ENCODE data around the gene MYH11.

The MYH11 gene

DNA sequence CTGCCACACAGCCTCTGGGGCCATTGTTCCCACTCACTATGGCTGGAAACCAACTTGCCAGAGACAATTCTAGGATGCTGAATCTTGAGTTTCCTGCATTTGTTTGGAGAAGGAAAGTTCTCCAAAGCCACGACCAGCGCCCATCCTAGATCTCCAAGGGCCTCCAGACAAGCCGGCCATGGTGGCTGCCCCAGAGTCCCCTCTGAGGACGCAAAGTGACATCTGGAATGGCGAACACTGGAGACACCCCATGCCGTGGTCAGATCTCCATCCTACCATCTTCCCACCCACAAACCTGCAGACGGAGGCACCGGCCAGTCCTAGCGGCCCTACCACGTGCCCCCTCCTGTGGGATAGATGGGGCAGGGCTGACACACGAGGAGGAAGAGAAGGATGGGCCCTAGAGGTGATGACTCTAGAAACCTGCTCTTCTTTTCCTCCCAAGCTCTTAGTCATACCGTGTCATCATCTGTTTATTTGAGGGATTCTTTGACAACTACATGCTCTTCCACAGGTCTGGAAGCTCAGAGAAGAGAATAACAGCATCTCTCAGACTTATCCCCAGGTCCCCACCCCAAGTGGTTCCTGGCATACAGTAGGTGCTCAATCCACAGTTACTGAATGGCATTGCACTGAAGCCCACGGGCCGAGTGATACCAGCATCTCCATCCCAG, 71.3 kb downstream of the MYH11 start:
- H3K4me1 Mint-ChIP-seq, result no peaks in the 10 kb centered on the region
- H3K9me3 Mint-ChIP-seq, result no peaks in the 10 kb centered on the region
- H3K27ac Mint-ChIP-seq, result no peak overlapping the region
- H3K27me3 Mint-ChIP-seq, result no peaks in the 10 kb centered on the region
- H3K36me3 Mint-ChIP-seq, result no peaks in the 10 kb centered on the region
- no peak overlapping the region for H3K4me3 Mint-ChIP-seq

DNA sequence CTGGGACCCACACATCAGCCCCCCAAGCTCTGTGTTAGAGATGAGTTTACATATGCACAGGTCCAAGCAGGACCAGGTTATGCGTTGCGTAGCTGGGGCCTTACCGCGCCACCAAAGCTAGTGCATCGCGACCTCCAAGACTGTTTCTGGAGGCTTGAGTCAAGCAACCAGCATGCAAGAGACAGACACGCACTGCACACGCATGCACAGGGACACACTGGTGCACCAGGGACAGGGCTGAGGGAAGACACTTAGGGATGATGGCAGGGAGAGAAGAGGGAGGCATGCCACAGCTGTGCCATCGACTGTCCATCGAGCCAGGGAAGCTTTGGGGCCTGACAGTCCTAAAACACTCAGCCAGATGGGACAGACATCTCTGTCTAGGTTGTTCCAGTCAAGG, 72.8 kb downstream of the MYH11 start:
- H3K36me3 Mint-ChIP-seq, result no peaks in the 10 kb centered on the region
- H3K27ac Mint-ChIP-seq, result no peak overlapping the region
- H3K4me3 Mint-ChIP-seq, result no peak overlapping the region
- no peaks in the 10 kb centered on the region for H3K4me1 Mint-ChIP-seq
- no peaks in the 10 kb centered on the region for H3K27me3 Mint-ChIP-seq
- H3K9me3 Mint-ChIP-seq, result no peaks in the 10 kb centered on the region

DNA sequence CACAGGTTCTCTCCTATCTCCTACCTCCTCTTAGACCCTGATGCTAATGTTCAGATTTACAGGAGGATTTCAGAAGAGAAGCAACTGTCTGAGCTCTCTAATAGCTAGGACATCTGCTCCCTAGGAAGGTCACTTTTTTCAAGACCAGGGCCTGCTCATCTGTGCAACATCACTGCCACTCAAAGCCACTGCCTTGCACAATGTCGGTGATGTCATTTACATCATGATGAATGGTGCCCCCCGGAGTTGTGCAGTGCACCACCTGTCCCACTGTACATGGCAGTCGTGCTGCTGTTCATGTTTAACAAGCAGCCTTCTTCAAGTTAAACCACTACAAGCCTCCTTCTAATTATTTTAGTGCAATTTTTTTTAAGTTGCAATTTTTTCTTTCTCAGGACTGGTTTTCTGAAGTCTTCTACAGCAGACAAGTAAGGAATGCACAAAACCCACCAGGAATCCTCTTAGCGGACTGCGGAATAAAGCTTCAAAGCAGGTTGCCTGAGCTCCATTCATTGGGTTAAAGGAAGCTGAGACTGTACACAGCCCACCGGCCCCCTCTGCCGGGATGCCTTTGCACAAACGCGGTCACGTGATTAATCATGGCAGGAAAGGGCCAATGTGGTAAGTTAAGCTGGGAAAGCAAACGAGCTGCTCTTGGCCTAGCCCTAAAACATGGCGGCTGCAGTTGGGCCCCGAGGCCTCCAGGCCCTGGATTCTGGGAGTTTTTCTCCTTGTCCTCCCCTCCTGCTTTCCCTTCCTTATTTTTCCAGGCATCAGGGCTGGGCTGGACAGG, 74.1 kb downstream of the MYH11 start:
- Mint-ChIP-seq H3K27me3 (no peaks in the 10 kb centered on the region), H3K36me3 (no peaks in the 10 kb centered on the region), H3K9me3 (no peaks in the 10 kb centered on the region), H3K4me1 (no peaks in the 10 kb centered on the region), H3K4me3 (no peak overlapping the region), H3K27ac (no peak overlapping the region)

DNA sequence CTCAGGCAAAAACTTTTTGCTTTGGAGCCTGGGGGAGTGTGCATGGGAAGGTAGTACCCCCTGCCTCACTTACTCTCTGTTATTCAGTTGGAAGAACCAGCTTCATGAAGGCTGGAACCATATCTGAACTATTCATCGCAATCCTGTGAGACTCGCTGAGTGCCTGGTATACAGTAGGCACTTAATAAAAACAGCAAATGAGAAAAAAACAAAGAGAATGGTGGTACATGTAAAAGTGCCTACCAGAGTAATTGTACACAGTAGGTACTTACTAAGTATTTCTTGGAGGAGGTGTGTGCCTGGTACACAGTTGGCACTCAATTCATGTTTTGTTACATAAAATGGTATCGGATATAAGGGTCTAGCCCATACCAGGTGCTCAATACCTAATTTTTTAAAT, 75.2 kb downstream of the MYH11 start:
- no peak overlapping the region for H3K27ac Mint-ChIP-seq
- no peak overlapping the region for H3K4me3 Mint-ChIP-seq
- H3K36me3 Mint-ChIP-seq, result no peaks in the 10 kb centered on the region
- H3K9me3 Mint-ChIP-seq, result no peaks in the 10 kb centered on the region
- H3K27me3 Mint-ChIP-seq, result no peaks in the 10 kb centered on the region
- no peaks in the 10 kb centered on the region for H3K4me1 Mint-ChIP-seq

DNA sequence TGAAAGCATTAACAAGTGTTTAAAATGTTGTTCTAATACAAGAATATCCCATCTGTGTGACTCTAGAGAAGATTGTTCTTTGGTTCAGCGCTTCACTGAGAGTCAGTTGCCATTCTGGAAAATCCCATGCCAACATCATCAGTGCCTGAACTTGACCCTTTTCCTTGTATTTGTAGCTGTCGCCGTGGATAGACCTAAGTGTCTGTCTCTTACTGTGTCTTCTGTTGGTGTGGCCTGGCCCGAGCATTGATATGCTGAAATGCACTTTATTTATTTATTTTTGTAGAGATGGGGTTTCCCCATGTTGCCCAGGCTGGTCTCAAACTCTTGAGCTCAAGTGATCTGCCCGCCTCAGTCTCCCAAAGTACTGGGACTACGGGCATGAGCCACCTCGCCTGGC, 76.0 kb downstream of the MYH11 start:
- no peaks in the 10 kb centered on the region for H3K27me3 Mint-ChIP-seq
- no peaks in the 10 kb centered on the region for H3K36me3 Mint-ChIP-seq
- H3K4me3 Mint-ChIP-seq, result no peak overlapping the region
- H3K4me1 Mint-ChIP-seq, result no peaks in the 10 kb centered on the region
- no peaks in the 10 kb centered on the region for H3K9me3 Mint-ChIP-seq
- no peak overlapping the region for H3K27ac Mint-ChIP-seq

DNA sequence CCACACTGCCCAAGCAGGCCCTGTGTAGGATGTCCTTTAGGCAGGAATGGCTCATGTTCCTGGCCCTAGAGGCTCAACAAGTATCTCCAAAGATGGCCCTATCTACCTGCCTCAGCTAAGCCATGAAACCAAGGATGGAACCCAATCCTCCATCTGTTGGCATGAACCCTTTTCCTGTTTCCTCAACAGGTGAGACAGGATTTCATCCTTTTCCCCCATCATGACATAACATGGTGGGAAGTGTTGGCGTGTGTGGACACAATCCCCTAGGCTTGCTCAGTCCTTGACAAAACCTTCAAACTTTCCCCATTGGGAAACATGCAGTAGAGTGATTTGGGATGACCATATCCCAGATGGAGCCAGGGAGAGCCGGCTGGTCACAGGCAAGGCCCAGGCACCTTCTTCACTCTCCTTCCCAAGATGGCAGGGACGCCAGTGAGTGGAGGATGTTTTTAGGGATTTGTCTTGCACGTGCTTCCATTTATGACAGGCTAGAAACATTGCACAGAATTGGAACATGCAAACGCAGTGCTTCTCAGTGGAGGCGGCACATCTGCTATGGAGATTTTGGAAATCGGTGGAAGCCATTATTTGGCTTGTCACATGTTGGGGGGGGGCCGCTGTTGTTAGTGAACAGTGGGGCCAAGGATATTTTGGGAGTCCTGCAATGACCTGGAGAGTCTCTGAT, 77.0 kb downstream of the MYH11 start:
- no peaks in the 10 kb centered on the region for H3K36me3 Mint-ChIP-seq
- H3K27me3 Mint-ChIP-seq, result no peaks in the 10 kb centered on the region
- no peak overlapping the region for H3K4me3 Mint-ChIP-seq
- no peak overlapping the region for H3K27ac Mint-ChIP-seq
- H3K9me3 Mint-ChIP-seq, result no peaks in the 10 kb centered on the region
- H3K4me1 Mint-ChIP-seq, result no peaks in the 10 kb centered on the region

DNA sequence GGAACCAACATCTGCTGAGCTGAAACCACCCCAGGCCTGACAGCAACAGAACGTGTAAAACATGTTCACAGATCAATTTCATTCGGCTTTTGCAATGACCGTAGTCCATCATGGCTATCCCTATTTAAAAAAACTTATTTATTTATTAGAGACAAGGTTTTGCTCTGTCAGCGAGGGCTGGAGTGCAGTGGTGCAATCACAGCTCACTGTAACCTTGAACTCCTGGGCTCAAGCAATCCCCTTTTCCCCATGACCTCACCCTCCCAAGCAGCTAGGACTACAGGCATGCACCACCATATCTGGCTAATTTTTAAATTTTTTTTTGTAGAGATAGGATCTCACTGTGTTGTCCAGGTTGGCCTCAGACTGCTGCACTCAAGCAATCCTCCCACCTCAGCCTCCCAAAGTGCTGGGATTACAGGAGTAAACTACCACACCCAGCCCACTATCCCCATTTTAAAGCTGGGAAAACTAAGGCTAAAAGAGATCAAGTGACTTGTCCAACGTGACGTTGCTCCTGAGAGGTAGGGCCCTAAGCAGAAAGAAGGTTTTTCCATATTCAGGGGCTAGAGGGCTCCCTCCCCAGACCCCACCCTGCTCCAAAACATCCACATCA, 77.7 kb downstream of the MYH11 start:
- H3K36me3 Mint-ChIP-seq, result no peaks in the 10 kb centered on the region
- no peak overlapping the region for H3K4me3 Mint-ChIP-seq
- H3K27me3 Mint-ChIP-seq, result no peaks in the 10 kb centered on the region
- H3K9me3 Mint-ChIP-seq, result no peaks in the 10 kb centered on the region
- no peaks in the 10 kb centered on the region for H3K4me1 Mint-ChIP-seq
- no peak overlapping the region for H3K27ac Mint-ChIP-seq

DNA sequence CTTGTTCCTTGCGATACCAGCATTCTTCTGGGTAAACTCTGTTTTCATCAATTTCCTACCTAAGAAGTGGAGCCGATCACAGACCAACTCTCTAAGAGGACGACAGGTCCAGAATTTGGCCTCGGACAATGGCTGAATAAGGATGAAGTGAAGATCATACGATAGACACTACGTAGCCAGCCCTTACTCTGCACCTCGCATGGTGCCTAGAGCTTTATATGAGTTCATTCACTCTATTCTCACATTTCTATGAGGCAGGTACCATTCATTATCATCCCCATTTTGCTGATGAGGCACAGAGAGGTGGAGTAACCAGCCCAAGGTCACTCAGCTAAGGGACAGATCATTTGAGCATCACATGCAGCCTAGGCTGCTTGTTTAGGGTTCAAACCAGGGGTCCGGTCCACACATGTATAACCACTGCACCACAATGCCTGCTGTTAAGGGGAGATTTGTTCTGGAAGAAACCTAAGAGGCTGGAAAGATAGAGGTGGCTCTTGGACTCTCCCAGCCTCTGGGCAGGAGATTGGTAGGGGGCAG, 78.6 kb downstream of the MYH11 start:
- H3K4me3 Mint-ChIP-seq, result no peak overlapping the region
- no peaks in the 10 kb centered on the region for H3K4me1 Mint-ChIP-seq
- peaks cover 2% of the 10 kb centered on the region for H3K27me3 Mint-ChIP-seq
- H3K36me3 Mint-ChIP-seq, result no peaks in the 10 kb centered on the region
- no peak overlapping the region for H3K27ac Mint-ChIP-seq
- H3K9me3 Mint-ChIP-seq, result no peaks in the 10 kb centered on the region

DNA sequence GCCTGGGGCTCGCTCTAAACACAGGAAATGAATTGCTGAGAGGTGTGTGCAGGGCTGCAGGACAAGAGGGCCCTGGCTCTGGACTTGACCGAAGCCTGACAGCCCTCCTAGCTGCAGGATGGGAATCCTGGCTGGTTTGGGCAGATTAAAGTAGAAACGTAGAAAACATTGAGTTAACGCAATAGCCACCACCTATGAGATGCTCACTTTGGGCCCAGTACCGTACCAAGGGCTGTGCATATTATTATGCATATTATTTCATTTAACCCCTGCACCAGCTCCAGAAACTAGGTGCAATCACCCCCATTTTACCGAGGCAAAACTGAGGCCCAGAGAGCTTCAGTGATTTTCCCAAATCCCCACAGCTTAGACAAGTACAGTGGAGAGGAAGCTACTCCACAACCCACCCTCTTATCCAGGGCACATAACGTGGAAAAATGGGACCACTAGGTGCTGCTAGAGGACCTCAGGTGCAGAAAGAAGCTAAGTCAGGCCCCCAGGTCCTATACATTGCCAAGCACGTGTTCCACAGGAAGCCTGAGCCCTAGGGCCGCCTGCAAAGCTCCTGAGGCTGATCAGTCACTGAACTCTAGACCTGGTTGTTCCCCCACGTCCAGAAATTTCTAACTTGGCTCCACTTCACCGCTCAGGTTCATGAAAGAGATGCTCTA, 79.2 kb downstream of the MYH11 start:
- Mint-ChIP-seq H3K27me3 (peaks cover 2% of the 10 kb centered on the region), H3K36me3 (no peaks in the 10 kb centered on the region)

DNA sequence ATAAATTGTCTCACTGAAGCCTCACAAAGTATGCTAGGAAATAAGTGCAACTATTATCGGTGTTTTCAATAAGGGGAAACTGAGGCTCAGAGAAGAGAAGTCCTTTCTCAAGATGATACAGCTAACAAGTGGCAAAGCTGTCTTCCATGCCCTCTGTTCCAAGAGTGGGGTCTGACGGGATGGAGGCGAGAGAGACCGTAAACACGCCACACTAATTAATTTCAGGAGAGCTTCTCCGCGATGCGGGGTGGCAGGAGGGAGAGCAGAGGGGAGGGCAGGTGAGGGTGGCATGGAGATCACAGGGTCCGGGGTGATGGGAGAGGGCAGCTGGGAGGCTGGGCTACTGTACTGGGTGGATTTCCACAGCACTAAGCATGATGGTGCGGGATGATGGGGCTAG, 80.3 kb downstream of the MYH11 start:
- no peak overlapping the region for H3K4me3 Mint-ChIP-seq
- no peaks in the 10 kb centered on the region for H3K9me3 Mint-ChIP-seq
- no peak overlapping the region for H3K27ac Mint-ChIP-seq
- peaks cover 2% of the 10 kb centered on the region for H3K27me3 Mint-ChIP-seq
- H3K4me1 Mint-ChIP-seq, result no peaks in the 10 kb centered on the region
- H3K36me3 Mint-ChIP-seq, result no peaks in the 10 kb centered on the region

More for the DNA sequence above, 79.2 kb downstream of the MYH11 start:
- H3K4me1 Mint-ChIP-seq, result no peaks in the 10 kb centered on the region
- H3K9me3 Mint-ChIP-seq, result no peaks in the 10 kb centered on the region
- no peak overlapping the region for H3K27ac Mint-ChIP-seq
- H3K4me3 Mint-ChIP-seq, result no peak overlapping the region

DNA sequence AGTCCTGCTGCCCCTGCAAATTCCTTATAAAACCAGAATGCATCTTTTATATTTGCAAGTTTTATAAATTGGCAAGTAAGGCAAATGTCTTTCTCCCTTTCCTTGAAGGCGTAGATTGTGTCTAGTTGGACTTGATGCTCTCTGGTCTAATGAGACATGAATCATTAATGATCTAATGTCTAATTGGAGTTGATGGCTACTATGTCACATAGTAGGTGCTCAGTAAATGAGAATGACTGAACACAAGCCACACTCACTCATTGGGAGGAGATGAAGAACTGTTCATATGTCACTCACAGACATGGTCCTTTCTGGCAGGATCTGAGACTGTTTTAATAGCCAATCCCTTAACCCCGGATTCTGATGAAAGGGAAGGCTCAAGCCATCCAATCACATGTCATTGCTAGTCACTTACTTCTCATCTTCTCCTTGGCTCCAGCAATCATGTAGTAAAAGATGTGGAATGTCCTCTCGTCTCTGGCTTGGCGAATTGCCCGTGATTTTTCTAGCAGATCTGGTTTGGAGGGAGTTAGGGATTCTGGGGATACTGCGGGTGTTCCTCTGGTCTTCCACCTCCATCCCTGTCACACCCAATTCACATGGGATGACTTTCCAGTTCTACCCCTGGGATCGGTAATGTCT, 81.0 kb downstream of the MYH11 start:
- Mint-ChIP-seq H3K4me3 (no peak overlapping the region), H3K36me3 (no peaks in the 10 kb centered on the region), H3K27ac (no peak overlapping the region), H3K27me3 (peaks cover 2% of the 10 kb centered on the region), H3K4me1 (no peaks in the 10 kb centered on the region), H3K9me3 (no peaks in the 10 kb centered on the region)

DNA sequence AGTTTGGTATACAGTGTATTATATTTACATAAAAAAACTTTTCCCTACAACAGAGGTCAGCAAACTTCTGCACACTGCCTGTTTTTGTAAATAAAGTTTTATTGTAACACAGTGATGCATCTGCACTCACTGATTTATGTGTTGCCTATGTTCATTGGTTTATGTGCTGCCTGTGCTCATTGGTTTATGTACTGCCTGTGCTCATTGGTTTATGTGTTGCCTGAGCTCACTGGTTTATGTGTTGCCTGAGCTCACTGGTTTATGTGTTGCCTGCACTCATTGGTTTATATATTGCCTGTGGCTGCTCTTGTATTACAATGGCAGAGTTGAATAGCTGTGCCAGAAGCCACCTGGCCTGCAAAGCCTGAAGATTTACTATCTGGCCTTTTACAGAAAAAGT, 81.6 kb downstream of the MYH11 start:
- Mint-ChIP-seq H3K27me3 (peaks cover 2% of the 10 kb centered on the region), H3K4me1 (no peaks in the 10 kb centered on the region), H3K4me3 (no peak overlapping the region), H3K27ac (no peak overlapping the region), H3K36me3 (no peaks in the 10 kb centered on the region), H3K9me3 (no peaks in the 10 kb centered on the region)

DNA sequence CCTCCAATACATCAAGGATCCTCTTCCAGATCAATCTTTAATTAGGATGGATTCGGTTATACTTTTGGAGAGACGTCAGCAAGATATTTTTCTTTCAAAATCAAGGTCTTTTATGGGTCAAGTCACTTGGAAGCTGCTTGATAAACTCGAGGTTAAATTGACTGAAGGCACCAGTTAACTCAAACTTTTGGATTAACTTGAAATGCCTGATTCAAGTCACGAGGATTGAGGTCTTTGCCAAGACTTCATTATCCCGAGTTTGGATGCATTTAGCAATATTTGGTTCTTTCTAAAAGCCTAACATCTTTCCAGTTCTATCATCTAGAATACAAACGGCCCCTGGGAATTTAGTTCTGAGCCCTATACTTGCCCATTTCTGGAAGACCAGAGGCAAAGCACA, 82.9 kb downstream of the MYH11 start:
- Mint-ChIP-seq H3K9me3 (no peaks in the 10 kb centered on the region), H3K36me3 (no peaks in the 10 kb centered on the region), H3K4me3 (no peak overlapping the region), H3K4me1 (no peaks in the 10 kb centered on the region), H3K27ac (no peak overlapping the region), H3K27me3 (peaks cover 2% of the 10 kb centered on the region)

DNA sequence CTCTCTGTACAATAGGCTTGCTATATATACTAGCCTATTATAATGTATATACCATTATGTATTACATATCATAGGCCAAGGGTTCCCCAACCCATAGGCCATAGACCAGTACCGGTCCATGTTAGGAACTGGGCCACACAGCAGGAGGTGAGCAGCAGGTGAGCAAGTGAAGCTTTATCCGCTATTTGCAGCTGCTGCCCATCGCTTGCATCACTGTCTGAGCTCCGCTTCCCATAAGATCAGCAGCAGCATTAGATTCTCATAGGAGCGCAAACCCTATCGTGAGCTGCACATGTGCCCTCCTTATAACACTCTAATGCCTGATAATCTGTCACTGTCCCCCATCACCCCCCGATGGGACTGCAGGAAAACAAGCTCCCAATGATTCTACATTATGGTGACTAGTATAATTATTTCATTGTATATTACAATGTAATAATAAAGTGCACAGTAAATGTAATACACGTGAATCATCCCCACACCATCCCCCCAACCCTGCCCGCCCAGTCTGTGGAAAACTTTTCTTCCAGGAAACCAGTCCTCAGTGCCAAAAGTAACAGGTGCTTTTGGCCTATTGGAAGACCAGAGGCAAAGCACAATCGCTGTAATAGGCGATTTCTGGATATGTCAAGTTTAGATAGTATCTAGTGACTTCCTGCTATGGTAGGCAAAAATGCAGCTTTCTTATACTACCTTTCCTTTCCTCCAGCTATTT, 84.1 kb downstream of the MYH11 start:
- H3K9me3 Mint-ChIP-seq, result no peaks in the 10 kb centered on the region
- no peak overlapping the region for H3K27ac Mint-ChIP-seq

More for the DNA sequence above, 84.1 kb downstream of the MYH11 start:
- peaks cover 2% of the 10 kb centered on the region for H3K27me3 Mint-ChIP-seq
- H3K36me3 Mint-ChIP-seq, result no peaks in the 10 kb centered on the region
- no peak overlapping the region for H3K4me3 Mint-ChIP-seq
- no peaks in the 10 kb centered on the region for H3K4me1 Mint-ChIP-seq

Data from activated naive CD4-positive, alpha-beta T cell treated with anti-CD3 and anti-CD28 coated beads, Interleukin-2, amount 50 U/mL, for 24 hours (primary cell).